NB4 (cell line): Measurements from ENCODE around the gene TTLL5.

Source experiments
- CTCF ChIP-seq: IDR thresholded peaks from one replicate; pipeline ENCODE4 v1.5.1; 2012; ENCODE audit warnings: low read depth, low read length
- MAX ChIP-seq: IDR thresholded peaks from 2 replicates; pipeline ENCODE4 v1.6.1; 2011; ENCODE audit warnings: low read depth, low read length
- POLR2A ChIP-seq: IDR thresholded peaks from 2 replicates; pipeline ENCODE4 v1.6.1; 2011; ENCODE audit warnings: mild to moderate bottlenecking; ENCODE audit not compliant: insufficient read length; ENCODE audit errors: extremely low read depth

- no peak for TF ChIP-seq MAX
- no peak for TF ChIP-seq CTCF
- no peak for TF ChIP-seq POLR2A
Measured at GRCh38 chr14:75906228-75906627, 245.2 kb downstream of the TTLL5 start.
